HepG2 (cell line): Measurements from ENCODE around the gene ASH1L. TPM values are rescaled to one million over a fixed set of nuclear protein-coding genes. Genes with fewer than 3 reads are reported as not detected.

Source experiments
- CHCHD3 ChIP-seq: sonication (generic); formaldehyde crosslinking; IDR thresholded peaks from 2 replicates; pipeline ENCODE4 v1.8.0; 2022; ENCODE audit warnings: mild to moderate bottlenecking, missing genetic modification reagents, moderate library complexity
- DPF2 ChIP-seq: sonication (generic); formaldehyde crosslinking; IDR thresholded peaks from 2 replicates; pipeline ENCODE4 v1.4.0; 2020; ENCODE audit warnings: mild to moderate bottlenecking, low read depth, missing genetic modification reagents, borderline replicate concordance
- FOXA1 ChIP-seq, 2 experiments: fragments of 450-650 bp in 1 of 2; sonication (generic) in 1 of 2; formaldehyde crosslinking in 1 of 2; IDR thresholded peaks; 2 replicates each; pipeline versions ENCODE4 v1.4.0 to v1.6.1; 2016 to 2020; ENCODE audit warnings: missing genetic modification reagents in 1 of 2
- FOXK2 ChIP-seq: fragments of 450-650 bp; IDR thresholded peaks from 2 replicates; pipeline ENCODE4 v1.6.1; 2016
- KDM6A ChIP-seq: IDR thresholded peaks from 2 replicates; pipeline ENCODE4 v1.6.1; 2016; ENCODE audit warnings: low read depth
- MAFF ChIP-seq: IDR thresholded peaks from 2 replicates; pipeline ENCODE4 v1.6.1; 2011; ENCODE audit warnings: low read depth, low read length, improper control_type of control experiment
- NFE2 ChIP-seq: sonication (generic); formaldehyde crosslinking; IDR thresholded peaks from 2 replicates; pipeline ENCODE4 v1.4.0; 2020; ENCODE audit warnings: missing genetic modification reagents
- PAX8 ChIP-seq: sonication (generic); formaldehyde crosslinking; IDR thresholded peaks from 2 replicates; pipeline ENCODE4 v1.8.0; 2022; ENCODE audit warnings: mild to moderate bottlenecking, missing genetic modification reagents, borderline replicate concordance
- PHB2 ChIP-seq: fragments of 450-650 bp; IDR thresholded peaks from 2 replicates; pipeline ENCODE4 v1.6.1; 2018; ENCODE audit not compliant: partially characterized antibody
- SAFB2 ChIP-seq: sonication (generic); formaldehyde crosslinking; IDR thresholded peaks from 2 replicates; pipeline ENCODE4 v1.5.1; 2020; ENCODE audit warnings: missing genetic modification reagents, low read depth, mild to moderate bottlenecking, borderline replicate concordance
- SUZ12 ChIP-seq: fragments of 150-350 bp; IDR thresholded peaks from 2 replicates; pipeline ENCODE4 v1.6.1; 2014; ENCODE audit warnings: low read depth, low read length
- UBTF ChIP-seq: sonication (generic); formaldehyde crosslinking; IDR thresholded peaks from 2 replicates; pipeline ENCODE4 v1.4.0; 2020; ENCODE audit warnings: mild to moderate bottlenecking, missing genetic modification reagents
- ZFP82 ChIP-seq: sonication (generic); formaldehyde crosslinking; IDR thresholded peaks from 2 replicates; pipeline ENCODE4 v1.5.1; 2020; ENCODE audit warnings: mild to moderate bottlenecking, missing genetic modification reagents, borderline replicate concordance
- ZNF333 ChIP-seq: sonication (generic); formaldehyde crosslinking; IDR thresholded peaks from 2 replicates; pipeline ENCODE4 v1.4.0; 2020; ENCODE audit warnings: mild to moderate bottlenecking, missing genetic modification reagents, borderline replicate concordance
- ZNF407 ChIP-seq: sonication (generic); formaldehyde crosslinking; IDR thresholded peaks from one replicate; pipeline ENCODE4 v1.5.1; 2020; ENCODE audit warnings: mild to moderate bottlenecking, missing genetic modification reagents; ENCODE audit errors: not compliant biosample characterization
- ZNF543 ChIP-seq: sonication (generic); formaldehyde crosslinking; IDR thresholded peaks from 2 replicates; pipeline ENCODE4 v1.4.0; 2020; ENCODE audit warnings: mild to moderate bottlenecking, missing genetic modification reagents
- ZNF776 ChIP-seq: sonication (generic); formaldehyde crosslinking; IDR thresholded peaks from 2 replicates; pipeline ENCODE4 v1.4.0; 2020; ENCODE audit warnings: mild to moderate bottlenecking, missing genetic modification reagents
- polyA plus RNA-seq, 8 experiments: library from polyadenylated mRNA; depleted of rRNA in 3 of 8; stranded (reverse) in 7 of 8; unstranded in 1 of 8; fragments of >200 nt; fragmentation: Illumina TruSeq in 4 of 8; extraction: Trizol in 4 of 8; gene quantifications; 2 replicates each; pipeline versions ENCODE4 v1.2.1 to v1.2.3, GENCODE V29; 2011 to 2016; ENCODE audit warnings: low read depth in 4 of 8, missing spikeins in 1 of 8, mixed read lengths in 1 of 8; ENCODE audit not compliant: insufficient read depth in 1 of 8
- total RNA-seq, 5 experiments: library from RNA; depleted of rRNA; stranded (reverse); fragments of >200 nt; fragmentation: Illumina TruSeq; extraction: Trizol; gene quantifications; 2 replicates each; pipeline ENCODE4 v1.2.3, GENCODE V29; 2016; ENCODE audit warnings: low read depth in 1 of 5

ASH1L gene
- total and polyA plus RNA-seq, 2 of the 13 experiments (the other 11 are each of a cell fraction or from before 2014, with no cell fraction given) = 10.2 to 15.3 TPM

GRCh38 chr1:155562581-155563376 is at the start of gene ASH1L (continued):
- peak; percentile 78 for TF ChIP-seq ZNF407 (CRISPR knock-in tag)
- TF ChIP-seq PAX8 (CRISPR knock-in tag) = peak; percentile 63; the same call in 1 of the 2 replicates
- no peak for TF ChIP-seq ZNF333
- peak; percentile 53; the same call in 1 of the 2 replicates for TF ChIP-seq ZNF776 (CRISPR knock-in tag)
- no peak for TF ChIP-seq PHB2
- TF ChIP-seq FOXK2 = peak; percentile 97
- TF ChIP-seq FOXA1 (IDR thresholded peaks at IDR 0.05) = no peak
- TF ChIP-seq FOXA1 (CRISPR knock-in tag; IDR thresholded peaks at IDR 0.05) = no peak; the same call in 1 of the 2 replicates
- no peak for TF ChIP-seq DPF2
- no peak for TF ChIP-seq SUZ12
- TF ChIP-seq CHCHD3 (CRISPR knock-in tag) = no peak
- TF ChIP-seq SAFB2 = 0 out of 2 replicates have a peak, but pooled peaks have one; percentile 28
- TF ChIP-seq MAFF = no peak
- TF ChIP-seq KDM6A (CRISPR knock-in tag) = 0 out of 2 replicates have a peak, but pooled peaks have one; percentile 4
- TF ChIP-seq NFE2 = no peak
- peak; percentile 44; the same call in 1 of the 2 replicates for TF ChIP-seq ZNF543
- TF ChIP-seq ZFP82 = peak; percentile 98
- peak; percentile 75 for TF ChIP-seq UBTF (CRISPR knock-in tag)
